ENCODE data around the gene EPB41L5.
"Not testable (repeated sequence)": the region's sequence is repeated elsewhere in the genome, so short reads cannot be mapped to it uniquely, and the experiment has no call there.

EPB41L5 gene

DNA sequence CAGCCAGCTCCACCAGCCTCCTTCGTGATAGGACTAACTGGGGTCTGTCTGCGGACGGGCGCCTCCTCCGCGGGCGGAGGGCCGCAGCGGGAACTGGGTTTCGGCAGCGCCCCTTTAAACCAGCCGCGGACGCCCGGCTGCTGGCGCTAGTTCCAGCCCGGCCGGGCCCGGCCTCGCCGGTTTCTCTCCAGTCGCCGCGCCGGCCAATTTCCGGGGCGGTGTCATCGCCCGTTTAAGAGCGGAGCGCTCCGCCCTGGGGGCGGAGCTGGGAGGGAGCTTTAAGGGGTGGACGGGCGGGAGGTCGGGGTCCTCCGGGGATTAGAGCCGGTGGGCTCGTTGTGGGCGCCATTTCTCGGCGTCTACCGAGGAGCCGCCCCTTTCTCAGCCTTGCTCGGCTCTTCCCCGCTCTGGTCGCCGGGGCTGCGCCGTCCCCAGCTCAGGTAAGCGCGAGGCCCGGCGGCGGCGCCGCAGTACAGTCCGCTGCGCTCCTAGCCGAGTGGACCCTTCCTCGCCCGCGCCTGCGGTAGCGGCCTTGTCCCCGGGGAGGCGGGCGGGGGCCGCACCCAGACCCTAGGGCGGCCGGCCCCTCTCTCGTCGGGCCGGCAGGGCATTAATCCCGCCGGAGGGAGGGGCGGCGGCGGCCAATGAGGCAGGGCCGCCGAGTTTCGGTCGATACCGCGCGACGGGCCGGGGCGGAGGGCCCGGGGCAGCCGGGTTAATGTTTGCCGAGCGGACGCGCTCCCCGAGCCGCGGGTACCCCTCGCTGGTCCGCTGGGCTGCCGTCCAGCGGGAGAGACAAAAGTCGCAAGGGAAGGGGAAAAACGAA, at the start of gene EPB41L5:
EPB41L5 (plus strand) TSS at position 307 of the 826 bp plus-strand sequence. CDS start 6,008 bp downstream, outside the sequence.
- H3K27ac Mint-ChIP-seq = peak within 1 kb of the TSS; percentile 66 to 95 (median 77)
- peaks cover 4% of the 10 kb centered on the region for H3K27me3 Mint-ChIP-seq (ENCODE audit: low read depth)
- H3K36me3 Mint-ChIP-seq (ENCODE audit: low read depth) = peaks cover 20% of the 10 kb centered on the region
- peaks cover 2% of the 10 kb centered on the region for H3K9me3 Mint-ChIP-seq
- TF ChIP-seq, protein P1, sequence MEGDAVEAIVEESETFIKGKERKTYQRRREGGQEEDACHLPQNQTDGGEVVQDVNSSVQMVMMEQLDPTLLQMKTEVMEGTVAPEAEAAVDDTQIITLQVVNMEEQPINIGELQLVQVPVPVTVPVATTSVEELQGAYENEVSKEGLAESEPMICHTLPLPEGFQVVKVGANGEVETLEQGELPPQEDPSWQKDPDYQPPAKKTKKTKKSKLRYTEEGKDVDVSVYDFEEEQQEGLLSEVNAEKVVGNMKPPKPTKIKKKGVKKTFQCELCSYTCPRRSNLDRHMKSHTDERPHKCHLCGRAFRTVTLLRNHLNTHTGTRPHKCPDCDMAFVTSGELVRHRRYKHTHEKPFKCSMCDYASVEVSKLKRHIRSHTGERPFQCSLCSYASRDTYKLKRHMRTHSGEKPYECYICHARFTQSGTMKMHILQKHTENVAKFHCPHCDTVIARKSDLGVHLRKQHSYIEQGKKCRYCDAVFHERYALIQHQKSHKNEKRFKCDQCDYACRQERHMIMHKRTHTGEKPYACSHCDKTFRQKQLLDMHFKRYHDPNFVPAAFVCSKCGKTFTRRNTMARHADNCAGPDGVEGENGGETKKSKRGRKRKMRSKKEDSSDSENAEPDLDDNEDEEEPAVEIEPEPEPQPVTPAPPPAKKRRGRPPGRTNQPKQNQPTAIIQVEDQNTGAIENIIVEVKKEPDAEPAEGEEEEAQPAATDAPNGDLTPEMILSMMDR (IDR thresholded peaks at IDR 0.05; ENCODE audit: unreplicated experiment in 3 of 3) = no peak
- peak within 1 kb of the TSS; percentile 80 to 94 (median 93) for H3K4me3 Mint-ChIP-seq
- peaks cover 24% of the 10 kb centered on the region for H3K4me1 Mint-ChIP-seq

GRCh38 chr2:119981896-119982295, 31.0 kb upstream of the EPB41L5 start:
- H3K27ac Mint-ChIP-seq = peak overlapping the region in 1 of 3 experiments; percentile 86
- TF ChIP-seq, protein P1 (IDR thresholded peaks at IDR 0.05; ENCODE audit: unreplicated experiment in 3 of 3) = no peak
- H3K27me3 Mint-ChIP-seq (ENCODE audit: low read depth) = no peaks in the 10 kb centered on the region
- H3K4me1 Mint-ChIP-seq = peaks cover 8% of the 10 kb centered on the region
- H3K4me3 Mint-ChIP-seq = no peak overlapping the region
- no peaks in the 10 kb centered on the region for H3K9me3 Mint-ChIP-seq
- peaks cover 7% of the 10 kb centered on the region for H3K36me3 Mint-ChIP-seq (ENCODE audit: low read depth)

- H3K27me3 Mint-ChIP-seq (ENCODE audit: low read depth) = no peaks in the 10 kb centered on the region
- peak overlapping the region in 1 of 3 experiments; percentile 86 for H3K27ac Mint-ChIP-seq
- TF ChIP-seq, protein P1 (IDR thresholded peaks at IDR 0.05; ENCODE audit: unreplicated experiment in 3 of 3) = no peak
- H3K9me3 Mint-ChIP-seq = no peaks in the 10 kb centered on the region
- no peak overlapping the region for H3K4me3 Mint-ChIP-seq
- peaks cover 3% of the 10 kb centered on the region for H3K36me3 Mint-ChIP-seq (ENCODE audit: low read depth)
- peaks cover 8% of the 10 kb centered on the region for H3K4me1 Mint-ChIP-seq
Observed at GRCh38 chr2:119982506-119982905, 30.4 kb upstream of the EPB41L5 start.

DNA sequence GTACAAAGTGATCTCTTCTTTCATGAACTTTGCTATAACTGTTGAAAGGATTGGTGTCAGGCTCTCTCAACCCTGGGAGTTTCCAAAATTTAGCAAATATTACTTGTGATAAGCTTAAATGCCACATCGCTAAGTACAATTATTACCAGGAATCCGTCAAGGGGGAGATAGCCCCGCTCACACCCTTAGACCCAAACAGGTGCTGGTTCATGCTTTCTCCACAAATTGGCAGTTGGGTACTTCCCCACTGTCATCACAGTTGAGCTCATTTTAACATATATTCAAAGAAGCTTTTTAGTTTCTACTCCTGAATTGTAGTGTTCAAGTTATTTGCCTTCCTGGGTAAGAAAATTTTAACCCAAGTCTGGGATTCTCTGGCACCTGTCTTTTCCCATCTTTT, 29.8 kb upstream of the EPB41L5 start:
- Mint-ChIP-seq H3K9me3 (peaks cover 3% of the 10 kb centered on the region), H3K36me3 (ENCODE audit: low read depth) (peaks cover 3% of the 10 kb centered on the region), H3K4me1 (peaks cover 8% of the 10 kb centered on the region), H3K4me3 (no peak overlapping the region), H3K27me3 (ENCODE audit: low read depth) (no peaks in the 10 kb centered on the region), H3K27ac (peak overlapping the region in 1 of 3 experiments; percentile 86)
- TF ChIP-seq, protein P1 (IDR thresholded peaks at IDR 0.05; ENCODE audit: unreplicated experiment in 3 of 3) = no peak

DNA sequence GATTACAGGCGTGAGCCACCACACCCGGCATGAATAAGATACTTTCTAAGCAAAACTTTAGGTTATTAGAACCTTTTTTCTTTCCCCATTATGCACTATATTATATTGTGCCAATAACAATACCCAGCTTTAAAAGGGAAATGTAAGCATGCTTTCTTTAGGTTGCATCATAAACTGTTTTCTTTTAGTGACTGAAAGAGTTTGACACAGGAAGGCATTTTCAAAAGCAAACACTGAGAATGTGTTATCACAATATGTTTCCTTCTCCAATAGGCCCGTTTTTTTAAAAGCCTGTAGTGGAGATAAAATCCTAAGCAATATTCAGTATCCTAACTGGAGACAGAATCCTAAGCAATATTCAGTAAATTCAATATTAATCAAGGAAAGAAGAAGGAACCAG, 16.7 kb upstream of the EPB41L5 start:
- Mint-ChIP-seq H3K4me1 (no peaks in the 10 kb centered on the region), H3K9me3 (no peaks in the 10 kb centered on the region), H3K27me3 (ENCODE audit: low read depth) (no peaks in the 10 kb centered on the region), H3K36me3 (ENCODE audit: low read depth) (no peaks in the 10 kb centered on the region), H3K27ac (no peak overlapping the region), H3K4me3 (no peak overlapping the region)
- TF ChIP-seq, protein P1 (IDR thresholded peaks at IDR 0.05; ENCODE audit: unreplicated experiment in 3 of 3) = no peak

GRCh38 chr2:119996896-119997891, 15.7 kb upstream of the EPB41L5 start:
- H3K27me3 Mint-ChIP-seq (ENCODE audit: low read depth); H3K9me3 Mint-ChIP-seq; H3K4me1 Mint-ChIP-seq; H3K4me3 Mint-ChIP-seq; H3K27ac Mint-ChIP-seq; H3K36me3 Mint-ChIP-seq (ENCODE audit: low read depth): not testable (repeated sequence)
